Sigmoid colon (tissue), 7 donors: Measurements from ENCODE around the gene ZNF219. TPM values are rescaled to one million over a fixed set of nuclear protein-coding genes. Genes with fewer than 3 reads are reported as not detected.

Source experiments
- DNase-seq: peaks from one replicate; pipeline ENCODE4 v3.0.0-alpha.2; 2019
- H3K27ac ChIP-seq, 4 donors: fragments of 200-600 bp; sonication (generic); one replicate each; pipeline ENCODE4 v1.5.1; 2016 to 2019; ENCODE audit warnings: mild to moderate bottlenecking in 1 of 4
- H3K27me3 ChIP-seq, 3 donors: fragments of 200-600 bp; sonication (generic); one replicate each; pipeline ENCODE4 v1.5.1; 2019; ENCODE audit warnings: mild to moderate bottlenecking in 1 of 3
- H3K36me3 ChIP-seq, 4 donors: fragments of 200-600 bp; sonication (generic); one replicate each; pipeline ENCODE4 v1.5.1; 2016 to 2019
- H3K4me1 ChIP-seq, 4 donors: fragments of 200-600 bp; sonication (generic); one replicate each; pipeline ENCODE4 v1.5.1; 2017 to 2019
- H3K4me3 ChIP-seq, 4 donors: fragments of 200-600 bp; sonication (generic); one replicate each; pipeline ENCODE4 v1.5.1; 2017 to 2019; ENCODE audit warnings: mild to moderate bottlenecking in 2 of 4, moderate library complexity in 1 of 4
- H3K9me3 ChIP-seq, 4 donors: fragments of 200-600 bp in 3 of 4; sonication (generic) in 3 of 4; one replicate each; pipeline versions ENCODE4 v1.5.1 to v1.6.1; 2013 to 2019
- EP300 ChIP-seq, 4 donors: sonication (generic); formaldehyde crosslinking; IDR thresholded peaks; one replicate each; pipeline ENCODE4 v1.6.1; 2017; ENCODE audit warnings: antibody characterized with exemption in 4 of 4
- POLR2A ChIP-seq, 2 donors: fragments of 450-650 bp; IDR thresholded peaks; one replicate each; pipeline ENCODE4 v1.6.1; 2016; ENCODE audit warnings: antibody characterized with exemption in 2 of 2, mild to moderate bottlenecking in 2 of 2, moderate library complexity in 2 of 2
- POLR2AphosphoS5 ChIP-seq, 4 donors: sonication (generic); formaldehyde crosslinking; IDR thresholded peaks; one replicate each; pipeline ENCODE4 v1.6.1; 2017; ENCODE audit warnings: antibody characterized with exemption in 4 of 4
- WGBS, 2 donors: extraction: QIAGEN DNeasy Blood & Tissue Kit; methylation state at CpG; one replicate each; pipeline ENCODE4 v1.1.7; 2013; 5-methylcytosine and 5-hydroxymethylcytosine counted together
- intact Hi-C: fragments of 100-400 bp; cut with DNase I; formaldehyde crosslinking; loops from one replicate; pipeline ENCODE4 v1.15.1; 2023
- polyA plus RNA-seq, 3 donors: library from polyadenylated mRNA; stranded (reverse); fragments of 200-250 nt; gene quantifications; one replicate each; pipeline ENCODE4 v1.2.3, GENCODE V29; 2013
- total RNA-seq, 4 donors: library from RNA; depleted of rRNA; stranded (reverse); fragments of >200 nt; gene quantifications; one replicate each; pipeline ENCODE4 v1.1.0, GENCODE V29; 2016
- TF ChIP-seq, protein P1 (sequence below), 4 experiments: fragments of 450-650 bp in 3 of 4; fragments of 200-600 bp in 1 of 4; IDR thresholded peaks; one replicate each; pipeline ENCODE4 v1.5.1; 2016 to 2019; ENCODE audit warnings: antibody characterized with exemption in 4 of 4, mild to moderate bottlenecking in 3 of 4, moderate library complexity in 2 of 4
- donor health status: healthy with polysubstance abuse.
- donor health status: Bipolar disorder and iron deficiency.
- donor health status: healthy.

Gene ZNF219
- total and polyA plus RNA-seq, 7 donors: 27.6 to 89.7 (median 48.2) TPM

DNA sequence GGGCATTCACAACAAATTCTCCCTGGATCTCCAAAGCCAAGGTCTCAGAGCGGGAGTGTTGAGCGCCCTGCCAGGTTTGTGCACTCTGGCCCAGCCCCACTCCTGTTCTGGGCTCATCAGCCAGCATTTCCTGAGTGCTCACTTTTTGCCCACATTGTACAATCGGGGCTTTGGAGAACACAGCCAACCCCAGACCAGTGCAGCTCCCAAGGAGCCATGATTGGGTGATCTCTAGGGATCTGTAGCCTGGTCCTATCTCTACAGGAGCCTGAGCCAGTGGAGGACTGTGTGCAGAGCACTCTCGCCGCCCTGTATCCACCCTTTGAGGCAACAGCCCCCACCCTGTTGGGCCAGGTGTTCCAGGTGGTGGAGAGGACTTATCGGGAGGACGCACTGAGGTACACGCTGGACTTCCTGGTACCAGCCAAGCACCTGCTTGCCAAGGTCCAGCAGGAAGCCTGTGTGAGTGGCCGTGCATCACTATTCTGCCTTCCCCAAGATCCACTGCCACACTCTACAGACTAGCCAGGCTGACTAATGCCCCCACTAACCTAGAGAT, 25.6 kb downstream of the ZNF219 start:
- Histone ChIP-seq H3K36me3 (peaks cover 0 to 40% (median 23%) of the 10 kb centered on the region in 4 donors), H3K27me3 (no peaks in the 10 kb centered on the region), H3K4me3 (no peak overlapping the region), H3K9me3 (no peaks in the 10 kb centered on the region), H3K27ac (peak overlapping the region; percentile 87 to 93 (median 88)), H3K4me1 (peaks cover 0 to 39% (median 36%) of the 10 kb centered on the region in 4 donors)
- TF ChIP-seq POLR2AphosphoS5 (IDR thresholded peaks at IDR 0.05): no peak
- TF ChIP-seq, protein P1, sequence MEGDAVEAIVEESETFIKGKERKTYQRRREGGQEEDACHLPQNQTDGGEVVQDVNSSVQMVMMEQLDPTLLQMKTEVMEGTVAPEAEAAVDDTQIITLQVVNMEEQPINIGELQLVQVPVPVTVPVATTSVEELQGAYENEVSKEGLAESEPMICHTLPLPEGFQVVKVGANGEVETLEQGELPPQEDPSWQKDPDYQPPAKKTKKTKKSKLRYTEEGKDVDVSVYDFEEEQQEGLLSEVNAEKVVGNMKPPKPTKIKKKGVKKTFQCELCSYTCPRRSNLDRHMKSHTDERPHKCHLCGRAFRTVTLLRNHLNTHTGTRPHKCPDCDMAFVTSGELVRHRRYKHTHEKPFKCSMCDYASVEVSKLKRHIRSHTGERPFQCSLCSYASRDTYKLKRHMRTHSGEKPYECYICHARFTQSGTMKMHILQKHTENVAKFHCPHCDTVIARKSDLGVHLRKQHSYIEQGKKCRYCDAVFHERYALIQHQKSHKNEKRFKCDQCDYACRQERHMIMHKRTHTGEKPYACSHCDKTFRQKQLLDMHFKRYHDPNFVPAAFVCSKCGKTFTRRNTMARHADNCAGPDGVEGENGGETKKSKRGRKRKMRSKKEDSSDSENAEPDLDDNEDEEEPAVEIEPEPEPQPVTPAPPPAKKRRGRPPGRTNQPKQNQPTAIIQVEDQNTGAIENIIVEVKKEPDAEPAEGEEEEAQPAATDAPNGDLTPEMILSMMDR (IDR thresholded peaks at IDR 0.05): no peak
- no peak for TF ChIP-seq EP300 (IDR thresholded peaks at IDR 0.05)
- no peak for TF ChIP-seq POLR2A (IDR thresholded peaks at IDR 0.05)
- intact Hi-C loops: no loop called here
- 41 to 70% methylated on average over 9 of the region's 9 CpGs for WGBS, 2 donors
- no peak for DNase-seq

DNA sequence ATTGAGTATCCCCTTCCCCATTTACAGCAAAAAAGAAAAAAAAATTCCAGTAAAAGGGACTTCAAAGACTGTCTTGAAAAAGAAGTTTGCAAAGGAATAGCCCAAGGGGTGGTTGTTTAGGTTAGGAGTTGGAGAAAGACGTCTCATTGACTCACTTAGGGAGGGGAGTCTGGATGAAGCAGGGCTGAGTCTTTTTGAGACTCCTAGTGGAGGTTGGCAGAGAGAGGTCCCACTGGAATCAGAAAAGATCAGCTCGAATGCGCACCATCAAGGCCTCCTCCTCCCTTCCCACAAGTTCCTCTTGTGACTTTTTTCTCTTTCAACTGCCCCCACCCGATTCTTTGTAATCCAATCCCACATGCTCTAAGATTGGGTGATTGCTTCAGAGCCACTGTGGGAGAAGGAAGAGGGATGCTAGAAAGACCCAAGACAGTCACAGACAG, 26.4 kb downstream of the ZNF219 start:
- peaks cover 0 to 32% (median 21%) of the 10 kb centered on the region in 4 donors for H3K36me3 ChIP-seq
- no peak for TF ChIP-seq POLR2A (IDR thresholded peaks at IDR 0.05)
- peak in 2 of 4 donors; percentile 19 to 32 for TF ChIP-seq POLR2AphosphoS5 (IDR thresholded peaks at IDR 0.05)
- peaks cover 0 to 39% (median 36%) of the 10 kb centered on the region in 4 donors for H3K4me1 ChIP-seq
- no peaks in the 10 kb centered on the region for H3K27me3 ChIP-seq
- peak overlapping the region; percentile 87 to 93 (median 88) for H3K27ac ChIP-seq
- peak overlapping the region; percentile 60 to 85 (median 64) for H3K4me3 ChIP-seq
- intact Hi-C loops: no loop called here
- H3K9me3 ChIP-seq: no peaks in the 10 kb centered on the region
- no peak for DNase-seq
- WGBS, 2 donors: 29 to 43% methylated on average over 4 of the region's 4 CpGs

DNA sequence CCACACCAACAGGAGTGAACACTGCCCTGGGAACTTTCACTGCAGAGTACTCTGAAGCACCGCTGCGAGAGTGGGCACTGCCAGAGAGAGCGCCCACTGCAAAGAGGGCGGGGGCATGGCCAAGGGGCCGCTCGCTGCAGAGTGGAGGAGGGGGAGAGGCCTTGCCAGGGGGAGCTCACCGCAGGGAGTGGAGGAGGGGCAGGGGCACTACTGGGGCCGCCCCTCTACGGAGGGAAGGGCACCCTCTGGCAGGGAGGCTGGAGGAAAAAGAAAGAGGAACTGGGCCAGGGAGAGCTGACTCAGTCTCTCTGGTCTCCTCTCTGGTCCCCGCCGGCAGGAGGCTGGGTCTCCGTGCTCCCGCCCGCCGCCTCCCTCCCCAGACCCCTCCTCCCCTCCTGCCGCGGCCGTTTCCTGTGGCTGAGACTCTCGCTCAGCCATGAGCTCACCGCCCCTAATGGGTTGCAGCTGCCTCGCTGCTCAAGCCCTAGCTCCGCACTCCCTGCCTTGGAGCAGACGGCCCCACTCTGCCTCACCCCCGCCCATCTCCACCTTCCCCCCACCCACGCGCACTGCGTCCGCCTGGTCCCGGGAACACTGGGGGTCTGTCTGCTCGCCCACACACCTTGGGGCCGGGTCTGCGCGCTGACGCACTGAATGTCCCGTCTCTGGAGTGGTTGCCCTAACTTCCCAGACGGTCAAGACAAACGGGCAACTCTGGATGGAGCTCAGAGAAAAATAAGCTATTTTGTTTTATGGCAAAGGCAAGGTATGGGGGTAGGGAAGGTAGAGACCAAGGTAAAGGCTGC, 27.0 kb downstream of the ZNF219 start:
- Histone ChIP-seq H3K4me1 (peaks cover 0 to 39% (median 36%) of the 10 kb centered on the region in 4 donors), H3K27me3 (no peaks in the 10 kb centered on the region), H3K36me3 (peaks cover 0 to 26% (median 16%) of the 10 kb centered on the region in 4 donors), H3K27ac (peak overlapping the region; percentile 87 to 93 (median 88)), H3K9me3 (no peaks in the 10 kb centered on the region), H3K4me3 (peak overlapping the region; percentile 60 to 85 (median 64))
- WGBS, 2 donors: 1% methylated on average over 37 of the region's 37 CpGs
- DNase-seq: peak; percentile 94
- intact Hi-C loops: loop anchor here (1.0 to 2.0 kb wide), 2 partner anchors 21 to 47 kb away; partner anchors contain the start of gene NDRG2
- TF ChIP-seq, protein P1 (IDR thresholded peaks at IDR 0.05): no peak
- TF ChIP-seq POLR2AphosphoS5 (IDR thresholded peaks at IDR 0.05): peak in 3 of 4 donors; percentile 34 to 72 (median 52)

DNA sequence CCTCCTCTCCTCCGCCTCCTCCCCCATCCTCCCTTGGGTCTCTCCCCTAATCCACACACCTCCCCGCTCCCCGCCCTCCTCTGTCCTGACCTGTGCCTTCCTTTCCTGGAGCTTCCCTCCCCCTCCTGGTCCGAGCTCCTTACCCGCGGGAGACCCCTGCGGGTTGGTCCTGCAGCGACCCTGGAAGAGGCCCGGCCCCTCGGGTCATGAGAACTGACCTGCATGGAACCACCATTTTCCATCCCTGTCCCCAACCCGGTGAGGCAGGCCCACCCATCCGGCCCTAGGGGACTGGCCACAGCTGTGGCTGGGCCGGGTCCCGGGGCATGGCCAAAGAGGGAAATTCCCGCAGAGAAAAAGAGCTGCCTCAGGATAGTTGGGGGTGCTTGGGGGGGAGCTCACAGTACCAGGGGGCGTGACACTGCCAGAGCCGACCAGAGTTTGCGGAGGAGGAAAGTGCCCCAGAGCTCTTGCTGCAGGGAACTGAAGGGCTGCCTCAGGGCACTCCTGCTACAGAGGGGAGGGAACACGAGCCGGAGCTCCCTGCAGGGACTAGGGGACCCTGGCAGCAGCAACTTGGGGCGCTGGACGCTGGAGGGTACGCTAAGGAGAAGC, 27.7 kb downstream of the ZNF219 start:
- Histone ChIP-seq H3K27me3 (no peaks in the 10 kb centered on the region), H3K9me3 (no peaks in the 10 kb centered on the region), H3K27ac (peak overlapping the region; percentile 87 to 93 (median 88)), H3K4me3 (peak overlapping the region; percentile 60 to 85 (median 64)), H3K4me1 (peaks cover 0 to 39% (median 36%) of the 10 kb centered on the region in 4 donors), H3K36me3 (peaks cover 0 to 18% (median 9%) of the 10 kb centered on the region in 4 donors)
- intact Hi-C loops: loop anchor here (1.0 to 2.0 kb wide), 3 partner anchors 22 to 46 kb away; partner anchors contain the start of gene NDRG2
- TF ChIP-seq, protein P1 (IDR thresholded peaks at IDR 0.05): no peak
- TF ChIP-seq EP300 (IDR thresholded peaks at IDR 0.05) (no peak), POLR2AphosphoS5 (IDR thresholded peaks at IDR 0.05) (no peak), POLR2A (IDR thresholded peaks at IDR 0.05) (no peak)
- 0 to 1% methylated on average over 23 of the region's 23 CpGs for WGBS, 2 donors
- no peak for DNase-seq
